Epithelial cell of esophagus (primary cell): ENCODE data around the gene PSMD1.

Experiments used
- DNase-seq: peaks from one replicate; pipeline ENCODE4 v3.0.0; 2010; ENCODE audit warnings: low read depth
- H3K4me3 ChIP-seq: 2 replicates; pipeline ENCODE4 v1.5.1; 2011; ENCODE audit warnings: mild to moderate bottlenecking, low read length, control low read depth
- CTCF ChIP-seq: IDR thresholded peaks from 2 replicates; pipeline ENCODE4 v1.5.1; 2011; ENCODE audit warnings: low read depth, mild to moderate bottlenecking, low read length, control low read depth, inconsistent platforms; ENCODE audit not compliant: insufficient read depth; ENCODE audit errors: missing control alignments

PSMD1 gene

GRCh38 chr2:231028889-231029288 is 27.8 kb upstream of the PSMD1 start:
- H3K4me3 ChIP-seq = no peak overlapping the region
- no peak for TF ChIP-seq CTCF
- DNase-seq = no peak

DNA sequence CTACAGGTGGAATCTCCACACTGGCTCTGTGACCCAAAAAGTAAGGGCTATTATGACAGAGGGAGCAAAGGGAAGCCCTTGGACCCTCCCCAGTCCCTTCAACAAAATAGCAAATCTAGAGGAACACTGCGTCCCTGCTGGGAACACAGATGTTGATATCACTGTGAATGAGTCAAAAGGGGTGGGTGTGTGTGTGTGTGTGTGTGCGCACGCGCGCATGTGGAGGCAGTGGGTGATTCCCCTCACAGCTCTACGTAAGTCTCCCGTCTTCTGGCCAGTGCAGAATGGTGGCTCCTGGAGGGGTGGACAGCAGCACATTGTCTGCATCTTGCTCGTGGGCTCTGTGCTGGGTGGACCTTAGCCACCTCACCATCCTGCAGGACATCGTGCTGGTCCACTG is 27.1 kb upstream of the PSMD1 start:
- H3K4me3 ChIP-seq = no peak overlapping the region
- DNase-seq = no peak
- no peak for TF ChIP-seq CTCF

DNA sequence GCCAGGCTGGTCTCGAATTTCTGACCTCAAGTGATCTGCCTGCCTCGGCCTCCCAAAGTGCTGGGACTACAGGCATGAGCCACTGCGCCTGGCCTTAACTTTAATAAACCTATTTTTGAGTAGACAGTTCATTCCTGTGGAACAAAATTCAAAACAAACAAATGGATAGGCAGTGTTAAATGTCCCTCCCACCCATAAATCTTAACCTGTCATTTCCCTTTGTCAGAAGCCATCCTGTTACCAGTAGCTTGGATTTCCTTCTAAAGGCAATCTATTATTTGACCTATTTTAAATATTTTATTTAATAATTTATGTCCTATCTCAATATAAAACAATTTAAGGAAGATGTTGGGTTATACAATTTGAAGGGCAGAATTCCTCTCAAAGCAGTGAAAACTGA is 25.9 kb upstream of the PSMD1 start:
- H3K4me3 ChIP-seq = no peak overlapping the region
- TF ChIP-seq CTCF = no peak
- no peak for DNase-seq

GRCh38 chr2:231032575-231033140 is 24.0 kb upstream of the PSMD1 start:
- H3K4me3 ChIP-seq = no peak overlapping the region

DNA sequence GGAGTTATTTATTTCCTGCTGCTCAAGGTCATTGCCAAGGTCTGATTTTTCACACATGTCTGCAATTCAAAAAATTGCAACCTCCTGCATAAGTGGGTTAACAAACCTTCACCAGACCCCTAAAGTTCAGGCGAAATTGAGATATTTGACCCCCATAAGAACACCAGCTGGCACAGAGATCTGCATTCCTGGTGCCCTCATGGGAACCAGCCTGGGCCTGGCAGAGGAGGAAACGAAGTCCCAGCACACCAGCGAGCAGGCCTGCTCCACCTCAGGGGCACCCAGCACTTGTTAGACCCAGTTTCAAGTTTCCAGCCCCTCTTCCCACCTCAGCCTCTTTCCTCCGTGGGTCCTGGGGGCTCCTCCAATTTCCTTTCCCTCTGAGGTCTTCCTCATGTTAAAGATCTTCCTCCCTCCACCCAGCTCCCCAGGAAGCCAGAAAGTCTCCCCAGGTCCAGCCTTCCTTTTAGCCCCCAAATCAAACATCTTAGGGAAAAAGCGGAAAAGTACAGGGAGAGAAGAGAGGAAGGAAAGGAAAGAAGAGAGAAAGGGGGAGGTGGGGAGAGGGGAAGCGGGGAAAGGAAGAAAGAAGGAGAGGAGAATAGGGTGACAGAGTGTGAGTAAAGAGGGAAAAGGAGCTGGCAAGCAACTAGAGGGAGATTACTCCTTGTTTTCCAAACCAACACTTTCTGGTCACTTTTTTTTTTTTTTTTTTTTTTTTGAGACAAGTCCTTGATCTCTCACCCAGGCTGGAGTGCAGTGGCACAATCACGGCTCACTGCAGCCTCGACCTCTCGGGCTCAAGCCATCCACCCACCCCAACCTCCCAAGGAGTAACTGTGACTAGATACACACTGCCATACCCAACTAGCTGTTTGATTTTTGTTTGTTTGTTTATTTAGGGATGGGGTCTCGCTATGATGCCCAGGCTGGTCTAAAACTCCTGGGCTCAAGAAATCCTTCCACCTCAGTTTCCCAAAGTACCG is 23.2 kb upstream of the PSMD1 start:
- no peak overlapping the region for H3K4me3 ChIP-seq
- no peak for DNase-seq
- TF ChIP-seq CTCF = no peak

More at GRCh38 chr2:231032575-231033140, 24.0 kb upstream of the PSMD1 start:
- DNase-seq = no peak
- TF ChIP-seq CTCF = no peak

GRCh38 chr2:231034291-231034882 is 22.3 kb upstream of the PSMD1 start:
- DNase-seq = no peak
- no peak for TF ChIP-seq CTCF
- no peak overlapping the region for H3K4me3 ChIP-seq

DNA sequence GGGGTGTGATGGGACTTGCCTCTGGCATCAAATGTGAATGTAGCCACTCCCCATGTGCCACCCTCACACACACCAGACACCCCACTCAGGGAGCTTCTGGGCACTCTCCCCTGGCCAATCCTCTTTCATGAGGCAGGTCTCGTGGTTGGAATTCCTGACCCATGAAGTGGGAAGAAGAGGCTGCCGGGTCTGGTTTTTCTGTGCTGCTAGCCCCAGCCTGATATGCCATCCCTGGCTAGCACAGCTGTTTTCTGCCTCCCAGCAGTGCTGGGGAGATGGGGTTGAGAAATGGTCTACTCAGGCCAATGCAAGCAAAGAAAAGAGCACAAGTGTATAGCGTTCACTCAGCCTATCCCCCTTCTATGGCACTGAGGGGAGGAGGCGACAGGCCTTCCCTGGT is 20.5 kb upstream of the PSMD1 start:
- H3K4me3 ChIP-seq = no peak overlapping the region
- no peak for DNase-seq
- no peak for TF ChIP-seq CTCF
